Activated gamma-delta T cell treated with anti-CD3 and anti-CD28 coated beads, Interleukin-2, amount 50 U/mL, for 16 hours (primary cell): Measurements from ENCODE around the gene RAB11FIP3.
"Not testable (repeated sequence)": the region's sequence is repeated elsewhere in the genome, so short reads cannot be mapped to it uniquely, and the experiment has no call there.

Experiments
- DNase-seq: peaks from one replicate; pipeline ENCODE4 v3.0.0-alpha.2; 2020; ENCODE audit warnings: low read depth

Gene RAB11FIP3

GRCh38 chr16:425082-425718 is at the start of gene RAB11FIP3:
Gene RAB11FIP3, plus strand, starts transcription at chr16:425649. Its CDS starts 358 bp downstream, at chr16:426007.
- peak; percentile 67 for DNase-seq

- no peak for DNase-seq
Measured at GRCh38 chr16:375927-376816, 49.3 kb upstream of the RAB11FIP3 start.

DNA sequence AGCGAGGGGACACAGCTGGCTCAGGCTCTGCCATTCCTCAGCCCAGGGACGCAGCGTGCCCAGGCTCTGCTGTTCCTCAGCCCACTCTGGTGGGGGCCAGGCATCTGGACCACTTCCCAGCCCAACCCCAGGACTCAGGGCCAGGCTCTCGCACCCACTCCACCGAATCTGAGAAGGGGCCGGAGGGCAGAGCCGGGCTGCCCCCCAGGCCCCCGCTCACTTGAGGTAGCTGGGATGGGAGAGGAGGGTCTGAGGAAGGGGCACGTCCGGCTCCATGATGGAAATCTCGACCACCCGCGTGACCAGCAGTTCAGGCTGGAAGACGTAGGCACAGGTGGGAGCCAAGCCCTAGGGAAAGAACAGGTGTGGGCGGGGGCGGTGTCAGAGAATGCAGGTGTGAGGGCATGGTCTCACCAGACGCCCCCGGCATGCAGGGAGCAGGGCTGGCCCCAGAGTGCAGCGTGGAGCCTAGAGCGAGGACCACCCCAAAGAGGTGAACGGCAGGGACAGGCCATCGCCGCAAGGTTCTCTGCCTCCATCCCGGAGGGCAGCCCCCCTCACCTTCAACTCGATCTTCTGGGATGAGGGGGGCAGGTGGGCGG is 48.5 kb upstream of the RAB11FIP3 start:
- DNase-seq: no peak

GRCh38 chr16:377419-377951 is 48.0 kb upstream of the RAB11FIP3 start:
- no peak for DNase-seq

DNA sequence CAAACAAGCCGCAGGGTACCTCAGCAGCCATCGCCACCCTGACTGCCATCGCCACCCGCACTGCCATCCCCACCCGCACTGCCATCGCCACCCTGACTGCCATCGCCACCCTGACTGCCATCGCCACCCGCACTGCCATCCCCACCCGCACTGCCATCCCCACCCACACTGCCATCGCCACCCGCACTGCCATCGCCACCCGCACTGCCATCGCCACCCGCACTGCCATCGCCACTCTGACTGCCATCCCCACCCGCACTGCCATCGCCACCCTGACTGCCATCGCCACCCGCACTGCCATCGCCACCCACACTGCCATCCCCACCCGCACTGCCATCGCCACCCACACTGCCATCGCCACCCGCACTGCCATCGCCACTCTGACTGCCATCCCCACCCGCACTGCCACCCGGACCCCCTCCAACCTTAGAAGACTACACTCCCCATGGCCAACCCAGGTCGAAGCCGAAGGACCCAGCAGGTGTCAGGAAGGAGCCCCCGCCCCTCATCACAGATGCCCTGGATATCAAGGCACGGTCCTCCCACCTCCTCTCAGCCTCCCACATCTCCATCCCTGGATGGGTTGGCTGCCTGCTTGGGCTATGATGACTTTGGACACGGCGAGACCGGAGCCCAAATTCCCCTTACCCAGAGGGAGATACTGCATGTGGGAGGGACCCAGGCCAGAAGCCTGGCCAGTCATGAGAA is 47.2 kb upstream of the RAB11FIP3 start:
- not testable (repeated sequence) for DNase-seq

DNA sequence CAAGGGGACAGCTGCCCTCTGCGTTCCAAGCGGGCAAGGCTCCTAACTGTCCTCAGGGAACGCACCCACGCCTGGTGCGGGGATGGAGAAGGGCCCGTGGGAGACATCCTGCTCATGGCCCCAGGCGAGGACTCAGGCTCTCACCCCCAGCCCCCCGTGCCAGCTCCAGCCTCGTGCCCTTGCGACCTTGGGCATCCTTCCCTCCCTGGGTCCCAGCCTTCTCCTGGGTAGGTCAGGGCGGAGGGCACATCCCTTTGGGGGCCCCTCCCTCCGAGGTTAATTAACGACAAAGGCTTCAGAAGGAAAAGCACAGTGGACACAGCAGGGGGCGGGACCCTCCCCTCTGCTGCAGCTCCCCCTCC is 46.6 kb upstream of the RAB11FIP3 start:
- DNase-seq: no peak

DNA sequence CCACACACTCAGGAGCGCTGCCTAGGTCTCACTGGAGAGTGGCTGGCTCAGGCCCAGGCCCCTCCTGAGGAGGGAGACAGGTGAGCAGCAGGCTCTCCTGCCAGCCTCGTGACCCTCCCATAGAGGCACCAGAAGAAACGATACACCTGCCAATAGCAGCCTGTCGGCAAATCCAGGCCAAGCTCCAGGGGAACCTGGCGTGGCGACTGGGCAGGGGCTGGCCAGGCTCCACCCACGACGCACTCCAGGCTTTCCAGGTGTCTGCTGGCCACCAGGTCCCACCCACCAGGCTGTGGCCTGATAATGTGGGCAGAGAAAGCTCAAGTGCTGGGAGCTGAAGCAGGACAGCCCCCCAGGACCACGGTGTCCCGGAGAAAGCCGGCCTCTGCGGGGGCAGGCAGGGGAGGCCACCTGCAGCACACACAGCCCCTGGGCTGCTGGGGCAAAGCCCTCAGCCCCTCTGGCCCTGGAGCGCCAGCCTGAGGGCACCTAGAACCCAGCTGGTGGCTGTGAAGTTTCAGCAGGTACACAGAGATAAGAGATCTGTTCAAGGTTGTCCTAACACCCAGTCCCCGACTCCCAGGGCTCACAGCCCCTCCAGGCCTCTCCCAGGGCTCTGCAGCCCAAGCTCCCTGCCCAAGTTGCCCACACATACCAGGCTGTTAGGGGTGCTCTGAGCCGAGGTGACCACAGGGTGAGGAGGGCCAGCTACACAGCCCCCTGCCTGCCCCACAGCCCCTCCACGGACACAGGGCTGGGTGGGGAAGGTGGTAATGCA is 46.1 kb upstream of the RAB11FIP3 start:
- no peak for DNase-seq

DNA sequence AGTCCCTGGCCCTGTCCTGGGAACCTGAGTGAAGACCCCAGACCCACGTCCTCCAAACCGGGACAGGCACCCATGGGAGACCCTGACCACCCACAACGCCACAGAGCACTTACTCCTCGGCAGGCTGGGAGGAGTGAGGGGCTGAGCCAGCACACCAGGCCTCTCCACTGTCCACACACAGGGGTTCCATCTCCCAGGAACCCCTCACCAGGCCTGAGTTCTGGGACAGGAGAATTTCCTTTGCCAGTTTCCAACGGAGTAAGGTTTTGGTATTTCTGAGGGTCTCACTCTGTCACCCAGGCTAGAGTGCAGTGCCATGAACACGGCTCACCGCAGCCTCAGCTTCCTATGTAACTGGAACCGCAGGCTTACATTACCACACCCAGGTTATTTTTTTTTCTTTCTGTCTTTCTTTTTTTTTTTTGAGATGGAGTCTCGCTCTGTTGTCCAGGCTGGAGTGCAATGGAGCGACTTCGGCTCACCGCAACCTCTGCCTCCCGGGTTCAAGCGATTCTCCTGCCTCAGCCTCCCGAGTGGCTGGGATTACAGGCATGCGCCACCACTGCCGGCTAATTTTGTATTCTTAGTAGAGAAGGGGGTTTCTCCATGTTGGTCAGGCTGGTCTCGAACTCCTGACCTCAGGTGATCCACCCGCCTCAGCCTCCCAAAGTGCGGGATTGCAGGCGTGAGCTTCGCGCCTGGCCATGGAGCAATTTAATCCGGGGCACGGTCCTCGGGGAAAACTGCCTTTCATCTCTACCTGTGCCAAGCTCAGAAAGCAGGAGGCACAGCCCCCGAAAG is 45.3 kb upstream of the RAB11FIP3 start:
- DNase-seq: no peak

DNA sequence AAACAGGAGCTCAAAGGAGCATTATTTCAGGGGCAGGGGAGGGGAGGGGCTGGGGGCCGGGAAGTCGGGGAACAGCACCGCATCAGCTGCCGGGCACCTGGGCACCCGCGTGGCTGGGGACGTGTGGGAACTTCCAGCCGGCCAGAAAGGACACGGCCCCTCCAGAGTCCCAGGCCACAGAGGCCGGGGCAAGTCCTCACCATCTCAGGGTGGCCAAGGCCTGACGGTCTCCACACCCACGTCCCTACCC is 44.8 kb upstream of the RAB11FIP3 start:
- no peak for DNase-seq

GRCh38 chr16:381012-381788 is 44.2 kb upstream of the RAB11FIP3 start:
- no peak for DNase-seq

DNA sequence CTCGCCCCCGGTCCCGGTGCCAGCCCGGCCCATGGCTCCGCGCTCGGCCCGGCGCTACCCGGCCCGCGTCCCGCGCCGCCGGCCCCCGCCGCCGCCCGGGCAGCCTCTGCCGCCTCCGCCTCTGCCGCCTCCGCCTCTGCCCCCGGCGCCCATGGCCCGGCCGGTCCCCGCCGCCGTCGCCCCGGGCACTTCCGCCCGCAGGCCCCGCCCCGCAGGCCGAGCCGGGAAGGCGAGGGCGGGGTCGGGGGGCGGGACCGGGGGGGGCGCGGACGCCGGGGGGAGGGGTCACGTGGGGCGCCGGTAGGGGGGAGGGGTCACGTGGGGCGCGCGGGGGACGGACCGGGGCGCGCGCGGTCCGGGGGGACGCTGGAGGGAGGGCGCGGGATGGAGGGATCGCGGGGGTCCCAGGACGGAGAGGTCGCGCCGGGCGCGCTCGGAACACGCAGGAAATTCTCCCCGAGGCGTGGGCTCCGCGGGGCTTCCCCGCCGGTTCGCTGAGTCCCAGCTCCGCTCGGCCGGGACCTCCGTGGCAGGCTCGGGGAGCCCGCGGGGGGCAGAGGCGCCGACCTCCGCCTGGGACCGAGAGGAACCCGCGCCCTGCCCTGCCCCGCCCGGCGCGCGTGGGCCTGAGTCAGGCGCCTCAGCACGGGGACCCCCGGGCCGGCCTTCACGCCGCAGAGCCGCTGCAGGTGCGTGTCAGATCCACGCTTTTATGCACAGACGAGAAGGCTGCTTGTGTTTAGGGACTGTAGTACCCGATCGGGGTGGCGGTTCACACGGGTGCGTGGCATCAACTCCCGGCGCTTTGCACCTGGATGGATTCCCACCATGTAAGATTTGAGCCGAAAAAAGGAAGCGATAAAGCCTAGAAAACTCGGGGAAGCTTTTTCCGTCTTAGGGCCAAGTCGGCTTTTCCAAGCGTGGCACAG is 43.4 kb upstream of the RAB11FIP3 start, which contains the start of gene PGAP6:
TSS of gene PGAP6 (minus strand) at position 190 of the 929 bp plus-strand sequence. CDS start at position 33, 157 bp downstream.
- DNase-seq: peak; percentile 41

- no peak for DNase-seq
Measured at GRCh38 chr16:383326-384051, 42.0 kb upstream of the RAB11FIP3 start.

- no peak for DNase-seq
Measured at GRCh38 chr16:386641-387156, 38.8 kb upstream of the RAB11FIP3 start.

- DNase-seq: not testable (repeated sequence)
Measured at GRCh38 chr16:387761-388666, 37.4 kb upstream of the RAB11FIP3 start.

DNA sequence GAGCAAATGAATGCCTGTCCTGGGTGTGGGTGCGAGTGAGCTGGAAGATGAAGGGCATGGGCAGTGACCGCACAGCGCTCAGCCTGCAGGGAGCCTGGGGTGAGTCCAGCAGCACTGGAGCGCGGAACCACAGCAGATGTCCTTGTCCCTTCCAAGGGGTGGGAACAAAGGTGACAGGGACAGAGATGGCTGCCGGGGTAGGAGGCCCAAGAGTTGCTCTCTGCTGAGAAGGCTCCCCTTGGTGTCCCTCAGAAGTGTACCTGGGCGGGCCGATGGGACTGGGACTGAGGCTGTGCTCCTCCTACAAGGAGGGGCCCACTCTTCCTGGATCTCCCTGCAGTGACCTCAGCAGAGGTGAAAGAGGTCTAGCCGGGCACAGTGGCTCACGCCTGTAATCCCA is 36.1 kb upstream of the RAB11FIP3 start:
- DNase-seq: no peak

- DNase-seq: peak; percentile 82
Measured at GRCh38 chr16:391885-392335, 33.5 kb upstream of the RAB11FIP3 start.
